ENCODE results near the gene KCNJ6.
A peak's percentile ranks its signal among the peaks of the same experiment; 100 is the strongest.

KCNJ6 gene

GRCh38 chr21:37876561-37876960 lies 39.7 kb downstream of the KCNJ6 start:
- DNase-seq = no peak
- H3K36me3 ChIP-seq (replicated peaks) = no peaks in the 10 kb centered on the region
- in situ Hi-C loops (cut with HindIII; ENCODE audit: low pct_ligation_motif_present, low sequenced_read_pairs) = no loop called here
- no peak overlapping the region for H3K27ac ChIP-seq
- no peak for TF ChIP-seq CTCF (IDR thresholded peaks at IDR 0.05; ENCODE audit: low read depth, low read length, missing control alignments)
- H3K27me3 ChIP-seq (replicated peaks) = no peaks in the 10 kb centered on the region
- H3K4me3 ChIP-seq (ENCODE audit: low read depth, low read length) = no peak overlapping the region

- Histone ChIP-seq H3K36me3 (replicated peaks) (no peaks in the 10 kb centered on the region), H3K27ac (no peak overlapping the region), H3K4me3 (ENCODE audit: low read depth, low read length) (no peak overlapping the region), H3K27me3 (replicated peaks) (no peaks in the 10 kb centered on the region)
- no peak for DNase-seq
- in situ Hi-C loops (cut with HindIII; ENCODE audit: low pct_ligation_motif_present, low sequenced_read_pairs) = no loop called here
- TF ChIP-seq CTCF (IDR thresholded peaks at IDR 0.05; ENCODE audit: low read depth, low read length, missing control alignments) = no peak
Measured at GRCh38 chr21:37874904-37875780, 41.1 kb downstream of the KCNJ6 start.

GRCh38 chr21:37874481-37874880 lies 41.8 kb downstream of the KCNJ6 start:
- TF ChIP-seq CTCF (IDR thresholded peaks at IDR 0.05; ENCODE audit: low read depth, low read length, missing control alignments) = no peak
- DNase-seq = no peak
- Histone ChIP-seq H3K4me3 (ENCODE audit: low read depth, low read length) (no peak overlapping the region), H3K27ac (no peak overlapping the region), H3K27me3 (replicated peaks) (no peaks in the 10 kb centered on the region), H3K36me3 (replicated peaks) (no peaks in the 10 kb centered on the region)
- in situ Hi-C loops (cut with HindIII; ENCODE audit: low pct_ligation_motif_present, low sequenced_read_pairs) = no loop called here

- in situ Hi-C loops (cut with HindIII; ENCODE audit: low pct_ligation_motif_present, low sequenced_read_pairs) = no loop called here
- H3K27me3 ChIP-seq (replicated peaks) = no peaks in the 10 kb centered on the region
- DNase-seq = no peak
Measured at GRCh38 chr21:37873655-37874054, 42.6 kb downstream of the KCNJ6 start.

GRCh38 chr21:37871121-37871862 lies 45.0 kb downstream of the KCNJ6 start:
- Histone ChIP-seq H3K27ac (peak overlapping the region; percentile 56), H3K4me3 (ENCODE audit: low read depth, low read length) (no peak overlapping the region), H3K27me3 (replicated peaks) (no peaks in the 10 kb centered on the region), H3K36me3 (replicated peaks) (no peaks in the 10 kb centered on the region)
- in situ Hi-C loops (cut with HindIII; ENCODE audit: low pct_ligation_motif_present, low sequenced_read_pairs) = no loop called here
- TF ChIP-seq CTCF (IDR thresholded peaks at IDR 0.05; ENCODE audit: low read depth, low read length, missing control alignments) = no peak
- DNase-seq = peak; percentile 74

More at GRCh38 chr21:37873655-37874054, 42.6 kb downstream of the KCNJ6 start:
- H3K36me3 ChIP-seq (replicated peaks) = no peaks in the 10 kb centered on the region
- TF ChIP-seq CTCF (IDR thresholded peaks at IDR 0.05; ENCODE audit: low read depth, low read length, missing control alignments) = peak; percentile 54
- H3K27ac ChIP-seq = no peak overlapping the region
- no peak overlapping the region for H3K4me3 ChIP-seq (ENCODE audit: low read depth, low read length)
